ENCODE measurements around the gene ROCK2. TPM values are rescaled to one million over a fixed set of nuclear protein-coding genes. Genes with fewer than 3 reads are reported as not detected.

The ROCK2 gene
- total RNA-seq, 4 donors from 2014 or later = 127 to 571 (median 186) TPM

DNA sequence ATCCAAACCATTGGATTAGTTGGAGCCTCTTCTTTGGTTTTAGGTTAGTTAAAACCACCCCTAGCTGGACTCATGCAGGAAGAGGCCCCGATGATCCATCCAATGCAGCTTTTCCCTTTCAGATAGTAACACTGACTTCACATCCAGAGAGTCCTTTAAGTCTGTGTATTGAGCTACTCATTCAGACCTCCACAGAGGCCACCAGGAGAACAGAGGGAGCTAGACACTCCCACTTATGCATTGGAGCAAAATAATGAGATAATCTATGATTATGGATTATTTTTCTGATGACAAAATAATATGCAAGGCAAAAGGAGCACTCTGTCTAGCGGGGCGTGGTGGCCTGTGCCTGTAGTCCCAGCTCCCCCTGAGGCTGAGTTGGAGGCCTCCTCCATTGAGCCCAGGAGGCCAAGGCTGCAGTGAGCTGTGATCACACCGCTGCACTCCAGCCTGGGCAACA is 1.6 kb upstream of the ROCK2 start:
- TF ChIP-seq, protein P1, sequence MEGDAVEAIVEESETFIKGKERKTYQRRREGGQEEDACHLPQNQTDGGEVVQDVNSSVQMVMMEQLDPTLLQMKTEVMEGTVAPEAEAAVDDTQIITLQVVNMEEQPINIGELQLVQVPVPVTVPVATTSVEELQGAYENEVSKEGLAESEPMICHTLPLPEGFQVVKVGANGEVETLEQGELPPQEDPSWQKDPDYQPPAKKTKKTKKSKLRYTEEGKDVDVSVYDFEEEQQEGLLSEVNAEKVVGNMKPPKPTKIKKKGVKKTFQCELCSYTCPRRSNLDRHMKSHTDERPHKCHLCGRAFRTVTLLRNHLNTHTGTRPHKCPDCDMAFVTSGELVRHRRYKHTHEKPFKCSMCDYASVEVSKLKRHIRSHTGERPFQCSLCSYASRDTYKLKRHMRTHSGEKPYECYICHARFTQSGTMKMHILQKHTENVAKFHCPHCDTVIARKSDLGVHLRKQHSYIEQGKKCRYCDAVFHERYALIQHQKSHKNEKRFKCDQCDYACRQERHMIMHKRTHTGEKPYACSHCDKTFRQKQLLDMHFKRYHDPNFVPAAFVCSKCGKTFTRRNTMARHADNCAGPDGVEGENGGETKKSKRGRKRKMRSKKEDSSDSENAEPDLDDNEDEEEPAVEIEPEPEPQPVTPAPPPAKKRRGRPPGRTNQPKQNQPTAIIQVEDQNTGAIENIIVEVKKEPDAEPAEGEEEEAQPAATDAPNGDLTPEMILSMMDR (IDR thresholded peaks at IDR 0.05; ENCODE audit: low read depth) = no peak

DNA sequence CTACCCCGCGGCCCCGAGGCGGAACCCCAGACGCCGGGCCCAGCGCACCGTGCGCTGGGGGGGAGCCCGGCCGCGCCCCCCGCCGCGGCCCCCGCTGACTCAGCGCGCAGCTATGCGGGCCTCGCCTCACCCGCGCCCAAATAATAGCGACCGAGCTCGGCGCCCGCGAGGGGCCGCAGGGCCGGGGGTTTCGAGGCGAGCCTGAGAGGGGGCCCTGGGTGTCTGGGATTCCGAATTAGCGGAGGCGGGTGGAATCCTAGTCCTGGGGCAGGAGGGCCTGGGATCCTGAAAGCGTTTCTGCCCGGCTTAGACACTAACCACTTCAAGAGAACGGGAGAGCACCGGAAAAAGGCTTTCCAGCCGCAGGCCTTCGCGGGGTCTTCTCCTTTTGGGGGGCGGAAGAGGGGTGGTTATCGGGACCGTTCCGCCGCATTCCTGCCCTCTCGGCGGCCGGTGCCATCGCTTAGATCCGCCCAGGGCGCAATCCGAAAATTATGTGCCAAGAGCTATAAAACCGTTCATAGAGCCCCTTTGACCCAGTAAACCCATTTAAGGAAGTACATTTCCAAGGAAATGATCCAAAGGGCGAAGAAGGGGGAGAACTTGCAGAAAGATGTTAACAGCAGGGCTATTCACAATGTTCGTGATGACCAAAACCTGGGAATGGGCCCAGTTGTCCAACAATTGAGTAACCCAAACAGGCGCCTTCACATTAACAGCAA is 681 bp upstream of the ROCK2 start:
- TF ChIP-seq, protein P1 (IDR thresholded peaks at IDR 0.05; ENCODE audit: low read depth) = no peak

DNA sequence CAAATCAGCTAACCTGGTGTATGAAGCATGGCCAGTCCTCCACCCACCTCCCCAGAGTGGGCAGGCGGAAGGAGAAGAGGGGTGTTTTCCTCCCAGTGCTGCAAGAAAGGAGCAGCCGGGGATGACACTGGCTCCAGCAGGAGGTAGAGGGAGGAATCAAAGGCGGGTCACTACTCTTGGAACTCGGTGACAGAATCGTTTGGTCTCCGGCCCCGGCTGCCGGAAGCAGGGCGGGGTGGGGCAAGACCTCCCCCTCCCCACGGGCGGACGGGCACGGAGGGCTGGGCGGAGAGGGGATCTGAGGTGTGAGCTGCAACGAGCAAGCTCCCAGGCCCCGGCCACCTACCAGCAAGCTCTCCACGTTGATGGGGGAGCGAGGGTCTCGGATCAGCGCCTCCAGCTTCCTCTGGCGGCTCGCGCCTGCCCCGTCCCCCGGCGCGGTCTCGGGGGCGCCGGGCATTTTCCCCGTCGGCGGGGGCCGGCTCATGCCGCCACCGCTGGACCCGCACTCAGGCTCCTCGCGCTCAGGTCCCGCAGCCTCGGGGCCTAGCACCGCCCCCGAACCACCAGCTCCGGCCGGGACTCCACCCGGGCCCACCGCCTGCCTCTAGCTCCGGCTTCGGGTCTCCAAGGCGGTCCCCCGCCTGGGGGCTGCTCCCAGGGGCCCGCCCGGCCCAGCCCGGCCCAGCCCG is 640 bp downstream of the ROCK2 start:
- TF ChIP-seq, protein P1 (IDR thresholded peaks at IDR 0.05; ENCODE audit: low read depth) = no peak

DNA sequence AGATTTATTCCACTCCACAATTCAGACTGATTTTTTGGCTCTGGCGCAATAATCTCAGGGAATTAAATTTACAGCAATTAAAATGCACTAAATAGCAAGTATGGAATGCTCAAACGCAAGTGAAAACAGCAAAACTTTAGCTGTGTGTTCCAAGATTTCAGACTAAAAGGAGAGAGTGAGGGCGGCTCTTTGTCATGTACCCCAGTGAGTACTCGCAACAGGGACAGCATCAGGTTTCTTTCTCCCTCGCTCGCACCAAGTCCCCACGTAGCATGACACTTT is 1.1 kb downstream of the ROCK2 start:
- TF ChIP-seq, protein P1 (IDR thresholded peaks at IDR 0.05; ENCODE audit: low read depth) = no peak

DNA sequence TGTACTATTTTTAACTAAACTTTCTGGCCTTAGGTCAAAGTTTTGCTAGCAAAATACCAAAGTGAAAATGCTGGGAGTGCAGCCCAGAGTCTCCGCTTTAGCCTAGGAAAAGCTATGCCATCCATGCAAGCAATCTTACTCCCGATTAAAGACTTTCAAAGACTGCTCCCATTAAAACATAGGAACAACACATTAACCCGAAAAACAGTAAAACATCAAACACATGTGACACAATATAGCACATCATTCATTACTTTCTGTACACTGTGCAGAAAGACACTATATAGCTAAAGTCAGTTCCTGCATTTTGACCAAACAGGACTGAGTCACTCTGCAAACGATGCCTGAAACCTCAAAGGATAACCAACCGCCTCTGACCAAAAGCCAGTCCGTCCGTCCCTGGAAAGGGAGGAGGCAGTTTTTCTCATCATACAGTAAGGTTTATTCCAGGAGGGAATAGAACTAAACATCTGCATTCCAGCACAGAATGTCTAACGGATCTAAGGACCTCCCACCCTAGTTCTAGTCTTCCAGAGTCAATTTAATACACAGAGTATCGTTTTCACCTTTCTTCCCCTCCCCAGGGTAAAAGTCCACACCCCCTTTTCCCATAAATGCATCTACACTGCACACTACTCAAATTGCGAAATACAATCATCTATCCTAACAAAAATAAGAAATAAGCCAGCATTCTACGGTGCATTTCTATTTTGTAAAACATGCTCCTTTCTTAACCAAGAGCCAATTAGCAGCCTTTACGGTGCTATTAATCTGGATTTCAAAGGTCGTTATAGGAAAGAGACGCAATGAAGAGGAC is 1.7 kb downstream of the ROCK2 start:
- TF ChIP-seq, protein P1 (IDR thresholded peaks at IDR 0.05; ENCODE audit: low read depth) = no peak

GRCh38 chr2:11340717-11341116 is 3.7 kb downstream of the ROCK2 start:
- TF ChIP-seq, protein P1 (IDR thresholded peaks at IDR 0.05; ENCODE audit: low read depth) = no peak

DNA sequence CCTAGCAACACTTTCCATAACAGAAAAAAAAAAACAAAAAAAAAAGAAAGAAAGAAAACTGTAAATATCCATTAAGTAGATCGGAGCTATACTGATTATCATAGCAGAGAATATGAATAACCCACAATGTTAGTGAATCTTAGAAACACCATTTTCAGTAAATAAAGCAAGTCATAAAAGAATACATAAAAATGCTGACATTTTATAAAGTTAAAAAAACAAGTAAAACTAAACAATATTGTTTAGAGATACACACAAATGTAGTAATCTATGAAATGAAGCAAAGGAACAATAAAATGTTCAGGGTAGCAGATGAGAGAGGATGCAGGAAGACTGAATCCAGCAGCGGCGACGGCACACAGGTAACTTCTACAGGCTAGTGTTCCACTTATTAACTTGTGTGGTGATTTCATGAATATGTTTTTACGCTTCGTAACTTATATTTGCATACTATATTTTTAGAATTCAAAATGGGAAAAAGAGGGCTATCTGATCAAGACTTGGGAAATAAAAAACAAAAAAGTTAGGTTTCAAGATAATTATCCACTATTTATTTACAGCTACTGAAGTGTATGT is 4.8 kb downstream of the ROCK2 start:
- TF ChIP-seq, protein P1 (IDR thresholded peaks at IDR 0.05; ENCODE audit: low read depth) = no peak

All from subcutaneous adipose tissue (tissue), 4 donors.